ENCODE measurements around the gene DENND1C. TPM values are rescaled to one million over a fixed set of nuclear protein-coding genes. Genes with fewer than 3 reads are reported as not detected.
A peak's percentile ranks its signal among the peaks of the same experiment; 100 is the strongest.

DENND1C gene
- total and polyA plus RNA-seq, 9 donors, result 0.63 to 2.3 (median 1.00) TPM

DNA sequence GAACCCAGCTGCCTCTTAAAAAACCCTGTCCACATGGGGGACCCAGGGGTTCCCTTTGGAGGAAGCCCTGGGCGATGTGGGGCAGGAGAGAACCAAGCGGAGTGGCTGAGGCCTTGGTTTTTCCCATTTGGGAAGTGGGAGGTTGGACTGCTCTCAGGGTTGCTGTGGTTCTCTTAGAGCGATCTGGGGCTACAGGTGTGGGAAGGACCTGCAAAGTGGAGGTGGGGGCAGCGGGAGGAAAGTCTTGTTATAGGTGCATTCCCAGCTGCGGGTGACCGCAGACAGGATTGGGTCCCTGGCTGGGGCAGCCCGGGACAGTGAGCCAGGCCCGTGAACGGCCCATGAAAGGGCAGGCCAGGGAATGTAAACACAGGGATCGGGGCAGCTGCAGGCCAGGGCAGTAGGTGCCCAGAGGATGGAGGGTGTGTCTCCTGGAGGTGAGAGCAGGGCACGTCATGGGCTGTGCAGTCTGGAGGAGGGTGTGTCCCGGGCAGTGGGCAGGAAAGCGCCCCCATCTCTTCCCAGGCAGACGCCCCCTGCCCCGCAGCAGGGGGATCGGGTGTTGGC, 22.8 kb downstream of the DENND1C start:
- DNase-seq, result peak in 3 of 5 donors; percentile 13 to 52 (median 41)
- peak overlapping the region; percentile 28 to 75 for H3K27ac ChIP-seq
- intact Hi-C loops (cut with DNase I), result no loop called here
- H3K4me1 ChIP-seq (ENCODE audit: insufficient read depth), result peaks cover 10% of the 10 kb centered on the region
- TF ChIP-seq POLR2A (IDR thresholded peaks at IDR 0.05) (no peak), CTCF (IDR thresholded peaks at IDR 0.05) (no peak), EP300 (IDR thresholded peaks at IDR 0.05) (no peak)
- H3K9me3 ChIP-seq, result peaks cover 0 to 9% of the 10 kb centered on the region in 2 donors
- no peaks in the 10 kb centered on the region for H3K27me3 ChIP-seq
- peak overlapping the region; percentile 76 for H3K4me3 ChIP-seq
- 17 to 24% (median 23%) methylated on average over 12 to 16 of the region's 16 CpGs for WGBS, 3 donors
- no peaks in the 10 kb centered on the region for H3K36me3 ChIP-seq

DNA sequence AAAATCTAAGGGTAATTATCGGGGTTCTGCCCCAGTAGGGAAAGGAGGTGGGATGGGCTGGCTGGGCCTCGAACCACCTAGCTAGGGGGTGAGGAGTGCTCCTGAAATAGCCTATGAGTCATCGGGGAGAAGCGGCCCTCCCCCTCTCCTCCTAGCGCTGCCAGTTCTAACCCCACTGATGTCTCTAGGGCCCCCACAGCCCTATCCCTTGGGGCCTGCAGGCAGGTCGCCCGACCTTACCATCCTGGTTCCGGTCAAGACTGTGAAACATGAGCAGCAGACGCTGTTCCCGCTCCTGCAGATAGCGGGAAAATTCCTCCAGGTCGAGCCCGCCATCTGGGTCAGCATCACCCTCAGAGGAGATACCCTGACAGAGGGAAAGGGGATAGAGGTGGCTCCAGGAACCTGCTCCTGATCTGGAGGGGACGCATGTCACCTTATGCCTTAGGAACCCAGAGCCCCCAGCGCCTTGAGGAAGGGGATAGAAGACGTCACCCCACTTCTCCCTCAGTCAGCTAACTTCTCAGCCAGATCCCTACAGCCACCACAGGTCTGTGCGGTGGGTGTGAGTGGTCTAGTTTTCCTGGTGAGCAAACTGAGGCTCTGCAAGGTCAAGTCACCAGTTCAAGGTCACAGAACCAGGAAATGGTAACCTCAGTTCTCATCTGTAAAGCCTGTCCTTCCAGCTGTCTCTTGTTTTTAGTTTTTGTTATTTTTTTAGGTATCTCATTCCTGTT, 23.5 kb downstream of the DENND1C start:
- peak in 4 of 5 donors; percentile 12 to 52 (median 30) for DNase-seq
- H3K36me3 ChIP-seq, result no peaks in the 10 kb centered on the region
- TF ChIP-seq POLR2A (IDR thresholded peaks at IDR 0.05), result no peak
- no peaks in the 10 kb centered on the region for H3K27me3 ChIP-seq
- 69 to 73% (median 69%) methylated on average over 17 of the region's 17 CpGs for WGBS, 3 donors
- H3K27ac ChIP-seq, result no peak overlapping the region
- intact Hi-C loops (cut with DNase I), result no loop called here
- peaks cover 0 to 10% of the 10 kb centered on the region in 2 donors for H3K9me3 ChIP-seq
- H3K4me1 ChIP-seq (ENCODE audit: insufficient read depth), result peaks cover 10% of the 10 kb centered on the region
- peak overlapping the region; percentile 76 for H3K4me3 ChIP-seq

DNA sequence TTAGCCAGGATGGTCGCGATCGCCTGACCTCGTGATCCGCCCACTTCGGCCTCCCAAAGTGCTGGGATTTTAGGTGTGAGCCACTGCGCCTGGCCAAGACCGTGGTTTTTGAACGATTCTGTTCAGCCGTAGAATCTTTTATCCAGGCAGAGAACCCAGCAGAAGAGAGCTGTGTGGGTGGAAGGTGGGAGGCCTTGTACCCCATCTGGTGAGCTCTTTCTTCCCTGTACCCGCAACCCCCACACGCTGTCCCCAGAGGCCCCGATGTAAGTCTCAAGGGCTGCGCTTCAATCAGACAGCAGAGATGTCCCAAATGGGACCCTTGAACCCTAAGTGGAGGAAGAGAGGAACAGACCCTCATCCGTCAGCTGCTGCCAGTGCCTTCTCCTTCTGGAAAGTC, 25.7 kb downstream of the DENND1C start:
- DNase-seq, result no peak
- no peak overlapping the region for H3K27ac ChIP-seq
- TF ChIP-seq EP300 (IDR thresholded peaks at IDR 0.05) (no peak), POLR2A (IDR thresholded peaks at IDR 0.05) (no peak), CTCF (IDR thresholded peaks at IDR 0.05) (no peak)
- peaks cover 10% of the 10 kb centered on the region for H3K4me1 ChIP-seq (ENCODE audit: insufficient read depth)
- no peaks in the 10 kb centered on the region for H3K36me3 ChIP-seq
- H3K27me3 ChIP-seq, result no peaks in the 10 kb centered on the region
- 92 to 99% (median 97%) methylated on average over 15 of the region's 15 CpGs for WGBS, 3 donors
- H3K4me3 ChIP-seq, result no peak overlapping the region
- H3K9me3 ChIP-seq, result peaks cover 0 to 10% of the 10 kb centered on the region in 2 donors
- intact Hi-C loops (cut with DNase I), result no loop called here

- no peak for DNase-seq
- WGBS, 3 donors, result 96 to 99% (median 98%) methylated on average over 11 of the region's 11 CpGs
- no peak for TF ChIP-seq CTCF (IDR thresholded peaks at IDR 0.05)
- no peak for TF ChIP-seq POLR2A (IDR thresholded peaks at IDR 0.05)
- no peak for TF ChIP-seq EP300 (IDR thresholded peaks at IDR 0.05)
- Histone ChIP-seq H3K4me3 (no peak overlapping the region), H3K27me3 (no peaks in the 10 kb centered on the region), H3K27ac (no peak overlapping the region), H3K36me3 (no peaks in the 10 kb centered on the region), H3K4me1 (ENCODE audit: insufficient read depth) (peaks cover 9% of the 10 kb centered on the region), H3K9me3 (peaks cover 0 to 10% of the 10 kb centered on the region in 2 donors)
- intact Hi-C loops (cut with DNase I), result no loop called here
These were observed 27.5 kb downstream of the DENND1C start for GRCh38 chr19:6453951-6454565.

Measured in ovary (tissue), 9 donors.